Nephron progenitor cell (in vitro differentiated cells): ENCODE results near the gene CASS4.

Source experiments
- DNase-seq: peaks from one replicate; pipeline ENCODE4 v3.0.0; 2021
- H3K27ac Mint-ChIP-seq: 2 replicates; pipeline ENCODE4 v1.8.0; 2021; ENCODE audit warnings: mild to moderate bottlenecking, moderate library complexity, mixed read lengths
- H3K27me3 Mint-ChIP-seq: 2 replicates; pipeline ENCODE4 v1.8.0; 2021; ENCODE audit warnings: mild to moderate bottlenecking, low read depth, mixed read lengths; ENCODE audit not compliant: poor library complexity
- H3K36me3 Mint-ChIP-seq: 2 replicates; pipeline ENCODE4 v1.8.0; 2021; ENCODE audit warnings: low read depth, mixed read lengths
- H3K4me1 Mint-ChIP-seq: 2 replicates; pipeline ENCODE4 v1.8.0; 2021; ENCODE audit warnings: mixed read lengths
- H3K4me3 Mint-ChIP-seq: 2 replicates; pipeline ENCODE4 v1.8.0; 2021; ENCODE audit warnings: mild to moderate bottlenecking, moderate library complexity, mixed read lengths
- H3K9me3 Mint-ChIP-seq: 2 replicates; pipeline ENCODE4 v1.8.0; 2021; ENCODE audit warnings: mild to moderate bottlenecking, moderate library complexity, mixed read lengths
- TF ChIP-seq, protein P1 (sequence below): fragments of 200-600 bp; sonication (generic); IDR thresholded peaks from 2 replicates; pipeline ENCODE4 v1.5.0; 2021; ENCODE audit warnings: antibody characterized with exemption

The CASS4 gene

DNA sequence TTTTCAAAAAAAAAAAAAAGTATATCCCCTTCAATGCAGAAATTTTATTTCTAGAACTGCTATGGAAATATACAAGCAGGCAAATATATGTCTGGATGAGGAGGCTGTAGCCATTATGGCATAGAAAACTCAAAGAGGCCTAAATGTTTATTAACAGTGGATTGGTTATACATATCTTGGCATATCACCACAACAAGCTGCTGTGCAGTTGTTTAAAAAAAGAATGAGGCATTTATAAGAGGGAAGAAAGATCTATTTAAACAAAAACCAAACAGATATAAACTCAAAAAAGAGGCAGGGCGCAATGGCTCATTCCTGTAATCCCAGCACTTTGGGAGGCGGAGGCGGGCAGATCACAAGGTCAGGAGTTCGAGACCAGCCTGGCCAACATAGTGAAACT is 26.2 kb downstream of the CASS4 start:
- H3K27ac Mint-ChIP-seq = no peak overlapping the region
- peaks cover 10% of the 10 kb centered on the region for H3K27me3 Mint-ChIP-seq
- TF ChIP-seq, protein P1, sequence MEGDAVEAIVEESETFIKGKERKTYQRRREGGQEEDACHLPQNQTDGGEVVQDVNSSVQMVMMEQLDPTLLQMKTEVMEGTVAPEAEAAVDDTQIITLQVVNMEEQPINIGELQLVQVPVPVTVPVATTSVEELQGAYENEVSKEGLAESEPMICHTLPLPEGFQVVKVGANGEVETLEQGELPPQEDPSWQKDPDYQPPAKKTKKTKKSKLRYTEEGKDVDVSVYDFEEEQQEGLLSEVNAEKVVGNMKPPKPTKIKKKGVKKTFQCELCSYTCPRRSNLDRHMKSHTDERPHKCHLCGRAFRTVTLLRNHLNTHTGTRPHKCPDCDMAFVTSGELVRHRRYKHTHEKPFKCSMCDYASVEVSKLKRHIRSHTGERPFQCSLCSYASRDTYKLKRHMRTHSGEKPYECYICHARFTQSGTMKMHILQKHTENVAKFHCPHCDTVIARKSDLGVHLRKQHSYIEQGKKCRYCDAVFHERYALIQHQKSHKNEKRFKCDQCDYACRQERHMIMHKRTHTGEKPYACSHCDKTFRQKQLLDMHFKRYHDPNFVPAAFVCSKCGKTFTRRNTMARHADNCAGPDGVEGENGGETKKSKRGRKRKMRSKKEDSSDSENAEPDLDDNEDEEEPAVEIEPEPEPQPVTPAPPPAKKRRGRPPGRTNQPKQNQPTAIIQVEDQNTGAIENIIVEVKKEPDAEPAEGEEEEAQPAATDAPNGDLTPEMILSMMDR = no peak
- no peaks in the 10 kb centered on the region for H3K9me3 Mint-ChIP-seq
- no peaks in the 10 kb centered on the region for H3K4me1 Mint-ChIP-seq
- no peaks in the 10 kb centered on the region for H3K36me3 Mint-ChIP-seq
- DNase-seq = no peak
- H3K4me3 Mint-ChIP-seq = no peak overlapping the region

DNA sequence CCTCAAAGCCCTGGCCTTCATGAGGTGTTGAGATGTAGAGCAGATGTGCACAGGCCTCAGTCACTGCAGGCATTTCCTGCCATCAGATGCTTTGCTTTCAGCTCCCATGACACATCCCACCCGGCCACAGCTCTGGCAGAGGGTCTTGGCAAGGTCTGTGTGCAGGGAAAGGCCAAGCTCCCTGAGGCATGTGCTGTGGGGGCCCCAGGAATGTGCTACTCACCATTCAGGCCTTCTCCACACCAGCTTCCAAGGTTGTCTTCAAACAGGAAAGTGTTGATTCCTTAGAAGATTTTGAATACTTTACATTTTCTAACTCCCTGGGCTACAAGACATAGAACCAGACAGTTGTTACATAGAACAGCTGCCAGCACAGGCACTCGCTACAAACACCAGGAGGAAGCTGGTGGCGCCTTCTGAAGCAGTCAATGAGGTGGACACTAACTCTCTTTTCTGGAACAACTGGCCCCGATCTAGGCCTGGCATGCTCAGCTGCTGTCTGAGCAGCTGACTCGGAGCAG is 27.8 kb downstream of the CASS4 start:
- TF ChIP-seq, protein P1 = no peak
- H3K4me1 Mint-ChIP-seq = no peaks in the 10 kb centered on the region
- peaks cover 11% of the 10 kb centered on the region for H3K27me3 Mint-ChIP-seq
- DNase-seq = no peak
- H3K9me3 Mint-ChIP-seq = no peaks in the 10 kb centered on the region
- no peak overlapping the region for H3K27ac Mint-ChIP-seq
- no peak overlapping the region for H3K4me3 Mint-ChIP-seq
- H3K36me3 Mint-ChIP-seq = no peaks in the 10 kb centered on the region

GRCh38 chr20:56440346-56441007 is 28.4 kb downstream of the CASS4 start:
- H3K36me3 Mint-ChIP-seq = no peaks in the 10 kb centered on the region
- H3K9me3 Mint-ChIP-seq = no peaks in the 10 kb centered on the region
- H3K4me1 Mint-ChIP-seq = no peaks in the 10 kb centered on the region
- H3K27me3 Mint-ChIP-seq = peaks cover 18% of the 10 kb centered on the region
- no peak overlapping the region for H3K27ac Mint-ChIP-seq
- DNase-seq = no peak
- H3K4me3 Mint-ChIP-seq = no peak overlapping the region
- TF ChIP-seq, protein P1 = no peak

DNA sequence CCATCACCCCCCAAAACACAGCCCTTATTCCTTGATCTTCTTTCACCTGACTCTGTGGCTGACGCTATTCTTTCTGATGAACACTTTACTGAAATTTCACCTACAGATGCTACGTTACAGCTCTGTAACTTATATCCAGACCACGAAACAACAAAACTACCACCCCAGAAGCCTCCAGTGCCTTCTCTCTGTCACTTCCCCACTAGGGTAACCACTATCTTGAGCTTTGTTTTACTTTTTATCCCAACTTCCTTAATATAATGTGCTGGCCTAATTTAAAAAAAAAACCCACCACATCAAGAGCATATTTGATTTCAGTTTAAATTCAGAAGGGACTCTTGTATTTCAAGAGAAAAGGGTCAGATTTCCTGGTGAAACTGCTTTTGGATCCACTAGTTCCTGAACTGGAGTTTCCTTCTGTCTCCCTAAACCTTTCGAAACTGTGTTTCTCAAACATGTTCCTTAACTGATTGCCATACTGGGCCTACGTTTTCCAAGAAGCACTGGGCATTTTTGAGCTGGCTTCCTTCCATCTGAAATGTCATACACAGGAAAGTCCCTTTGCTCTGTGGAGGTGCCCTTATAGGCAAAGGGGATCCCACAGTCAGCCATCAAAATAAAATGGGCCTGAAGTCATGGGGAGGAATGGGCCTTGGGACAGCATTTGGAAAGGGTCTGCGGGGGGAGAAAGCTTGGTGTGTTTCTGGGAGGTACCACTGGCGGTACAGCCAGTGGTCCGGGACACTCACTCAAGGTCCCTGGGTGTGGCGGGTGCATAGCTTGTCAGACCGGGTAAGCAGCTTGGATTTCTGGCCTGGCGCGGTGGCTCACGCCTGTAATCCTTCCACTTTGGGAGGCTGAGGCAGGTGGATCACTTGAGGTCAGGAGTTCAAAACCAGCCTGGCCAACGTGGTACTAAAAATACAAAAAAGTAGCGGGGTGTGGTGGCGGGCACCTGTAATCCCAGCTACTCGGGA is 30.6 kb downstream of the CASS4 start:
- peaks cover 4% of the 10 kb centered on the region for H3K4me1 Mint-ChIP-seq
- no peaks in the 10 kb centered on the region for H3K36me3 Mint-ChIP-seq
- DNase-seq = no peak
- no peak overlapping the region for H3K27ac Mint-ChIP-seq
- H3K27me3 Mint-ChIP-seq = peaks cover 22% of the 10 kb centered on the region
- no peaks in the 10 kb centered on the region for H3K9me3 Mint-ChIP-seq
- no peak overlapping the region for H3K4me3 Mint-ChIP-seq
- TF ChIP-seq, protein P1 = no peak

DNA sequence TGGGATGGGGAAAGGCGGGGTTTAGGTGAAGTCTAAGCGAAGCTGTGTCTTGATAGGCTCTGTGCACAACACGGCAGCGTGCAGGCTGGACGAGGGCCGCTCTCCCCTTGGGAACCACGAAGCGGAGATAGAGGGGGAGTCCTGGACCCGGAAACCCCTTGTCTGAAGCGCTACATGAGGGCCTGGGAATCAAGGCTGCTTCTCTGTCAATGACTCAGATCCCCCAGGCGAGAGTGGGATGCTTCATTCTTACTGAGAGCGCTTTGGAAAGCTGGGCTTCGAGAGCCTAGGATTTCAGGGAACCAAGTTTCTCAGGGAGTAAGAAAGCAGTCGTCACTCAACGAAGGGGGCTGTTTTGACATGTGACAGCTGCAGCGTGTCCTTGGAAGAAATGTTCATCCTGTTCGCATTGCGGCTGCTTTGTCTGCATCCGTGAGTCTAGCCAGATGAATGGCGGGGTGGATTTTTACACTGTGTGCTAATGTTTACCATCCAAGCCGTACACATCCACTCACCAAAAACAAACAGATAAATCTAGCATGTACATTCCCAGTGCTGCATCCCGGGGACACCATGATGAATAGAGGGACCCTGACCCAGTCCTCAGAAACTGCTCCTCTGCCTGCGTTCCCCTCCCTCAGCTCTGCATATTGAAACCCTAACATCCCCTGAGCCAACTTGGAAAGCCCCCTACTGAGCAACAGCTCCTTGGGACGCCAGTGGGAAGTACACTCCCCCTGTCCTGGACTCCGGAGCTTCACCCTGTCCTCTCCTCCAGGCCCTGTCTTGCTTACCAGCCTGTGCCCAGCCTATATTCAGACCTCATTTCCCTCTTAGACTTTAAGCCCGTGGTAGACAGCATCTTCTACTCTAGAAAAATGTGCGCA is 31.8 kb downstream of the CASS4 start:
- Mint-ChIP-seq H3K4me3 (no peak overlapping the region), H3K4me1 (peaks cover 4% of the 10 kb centered on the region), H3K9me3 (no peaks in the 10 kb centered on the region), H3K27ac (no peak overlapping the region), H3K36me3 (no peaks in the 10 kb centered on the region), H3K27me3 (peaks cover 26% of the 10 kb centered on the region)
- DNase-seq = no peak
- TF ChIP-seq, protein P1 = no peak
